ENCODE measurements around the gene MRPL9.

DNA sequence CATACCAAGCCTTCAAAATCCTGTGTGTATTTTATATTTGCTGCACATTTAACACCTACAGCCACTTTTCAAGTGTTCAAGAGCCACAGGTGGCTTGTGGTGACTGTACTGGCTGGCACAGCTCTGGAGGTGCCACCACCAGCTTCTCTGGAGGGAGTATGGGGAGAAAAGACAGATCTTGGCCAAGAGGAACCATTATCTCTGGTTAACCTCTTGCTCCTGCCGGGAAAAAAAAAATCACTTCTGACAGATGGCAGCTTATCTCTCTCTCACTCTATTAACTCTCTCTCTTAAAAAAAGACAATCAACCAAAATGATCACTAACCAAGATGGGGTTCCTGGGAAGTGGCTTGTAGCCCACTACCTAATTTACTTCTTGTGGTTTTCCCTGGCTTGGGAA, 43.2 kb downstream of the MRPL9 start:
- TF ChIP-seq, protein P1, sequence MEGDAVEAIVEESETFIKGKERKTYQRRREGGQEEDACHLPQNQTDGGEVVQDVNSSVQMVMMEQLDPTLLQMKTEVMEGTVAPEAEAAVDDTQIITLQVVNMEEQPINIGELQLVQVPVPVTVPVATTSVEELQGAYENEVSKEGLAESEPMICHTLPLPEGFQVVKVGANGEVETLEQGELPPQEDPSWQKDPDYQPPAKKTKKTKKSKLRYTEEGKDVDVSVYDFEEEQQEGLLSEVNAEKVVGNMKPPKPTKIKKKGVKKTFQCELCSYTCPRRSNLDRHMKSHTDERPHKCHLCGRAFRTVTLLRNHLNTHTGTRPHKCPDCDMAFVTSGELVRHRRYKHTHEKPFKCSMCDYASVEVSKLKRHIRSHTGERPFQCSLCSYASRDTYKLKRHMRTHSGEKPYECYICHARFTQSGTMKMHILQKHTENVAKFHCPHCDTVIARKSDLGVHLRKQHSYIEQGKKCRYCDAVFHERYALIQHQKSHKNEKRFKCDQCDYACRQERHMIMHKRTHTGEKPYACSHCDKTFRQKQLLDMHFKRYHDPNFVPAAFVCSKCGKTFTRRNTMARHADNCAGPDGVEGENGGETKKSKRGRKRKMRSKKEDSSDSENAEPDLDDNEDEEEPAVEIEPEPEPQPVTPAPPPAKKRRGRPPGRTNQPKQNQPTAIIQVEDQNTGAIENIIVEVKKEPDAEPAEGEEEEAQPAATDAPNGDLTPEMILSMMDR (IDR thresholded peaks at IDR 0.05 in 2 of 3, conservative IDR thresholded peaks at IDR 0.05 in 1 of 3; ENCODE audit: control insufficient read depth in 2 of 3, extremely low read depth in 1 of 3, insufficient read depth in 1 of 3, low read depth in 3 of 3, low read length in 3 of 3), result no peak
- no peak for TF ChIP-seq FOXM1 (IDR thresholded peaks at IDR 0.05; ENCODE audit: low read depth, low read length)
- TF ChIP-seq JUNB (IDR thresholded peaks at IDR 0.05), result no peak
- TF ChIP-seq BMI1 (IDR thresholded peaks at IDR 0.05; ENCODE audit: borderline replicate concordance), result no peak
- TF ChIP-seq ATF7 (IDR thresholded peaks at IDR 0.05; ENCODE audit: low read depth), result no peak
- TF ChIP-seq POLR2AphosphoS5 (IDR thresholded peaks at IDR 0.05; ENCODE audit: low read length), result no peak
- TF ChIP-seq, protein P2, sequence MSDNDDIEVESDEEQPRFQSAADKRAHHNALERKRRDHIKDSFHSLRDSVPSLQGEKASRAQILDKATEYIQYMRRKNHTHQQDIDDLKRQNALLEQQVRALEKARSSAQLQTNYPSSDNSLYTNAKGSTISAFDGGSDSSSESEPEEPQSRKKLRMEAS (IDR thresholded peaks at IDR 0.05; ENCODE audit: low read depth, low read length), result no peak
- no peak for TF ChIP-seq YY1 (IDR thresholded peaks at IDR 0.05; ENCODE audit: low read depth, low read length)
- TF ChIP-seq, protein P3, sequence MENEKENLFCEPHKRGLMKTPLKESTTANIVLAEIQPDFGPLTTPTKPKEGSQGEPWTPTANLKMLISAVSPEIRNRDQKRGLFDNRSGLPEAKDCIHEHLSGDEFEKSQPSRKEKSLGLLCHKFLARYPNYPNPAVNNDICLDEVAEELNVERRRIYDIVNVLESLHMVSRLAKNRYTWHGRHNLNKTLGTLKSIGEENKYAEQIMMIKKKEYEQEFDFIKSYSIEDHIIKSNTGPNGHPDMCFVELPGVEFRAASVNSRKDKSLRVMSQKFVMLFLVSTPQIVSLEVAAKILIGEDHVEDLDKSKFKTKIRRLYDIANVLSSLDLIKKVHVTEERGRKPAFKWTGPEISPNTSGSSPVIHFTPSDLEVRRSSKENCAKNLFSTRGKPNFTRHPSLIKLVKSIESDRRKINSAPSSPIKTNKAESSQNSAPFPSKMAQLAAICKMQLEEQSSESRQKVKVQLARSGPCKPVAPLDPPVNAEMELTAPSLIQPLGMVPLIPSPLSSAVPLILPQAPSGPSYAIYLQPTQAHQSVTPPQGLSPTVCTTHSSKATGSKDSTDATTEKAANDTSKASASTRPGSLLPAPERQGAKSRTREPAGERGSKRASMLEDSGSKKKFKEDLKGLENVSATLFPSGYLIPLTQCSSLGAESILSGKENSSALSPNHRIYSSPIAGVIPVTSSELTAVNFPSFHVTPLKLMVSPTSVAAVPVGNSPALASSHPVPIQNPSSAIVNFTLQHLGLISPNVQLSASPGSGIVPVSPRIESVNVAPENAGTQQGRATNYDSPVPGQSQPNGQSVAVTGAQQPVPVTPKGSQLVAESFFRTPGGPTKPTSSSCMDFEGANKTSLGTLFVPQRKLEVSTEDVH (IDR thresholded peaks at IDR 0.05; ENCODE audit: low read depth, partially characterized antibody), result no peak
- no peak for TF ChIP-seq POLR2A (IDR thresholded peaks at IDR 0.05; ENCODE audit: low read depth, low read length)
- no peak for TF ChIP-seq TARDBP (IDR thresholded peaks at IDR 0.05; ENCODE audit: borderline replicate concordance)
- no peak for TF ChIP-seq BCLAF1 (IDR thresholded peaks at IDR 0.05)
- TF ChIP-seq EZH2 (IDR thresholded peaks at IDR 0.05; ENCODE audit: borderline replicate concordance, control insufficient read depth, low read depth, low read length), result no peak

Data from GM12878 (cell line).